CD14-positive monocyte (primary cell): ENCODE measurements around the gene SMYD3. TPM values are rescaled to one million over a fixed set of nuclear protein-coding genes. Genes with fewer than 3 reads are reported as not detected.

Source experiments
- DNase-seq, 3 donors: peaks; one replicate each; pipeline ENCODE4 v3.0.0-alpha.2; 2011 to 2022
- H2AFZ ChIP-seq: 2 replicates; pipeline ENCODE4 v1.6.0; 2012; ENCODE audit warnings: mild to moderate bottlenecking, low read depth, low read length, inconsistent platforms; ENCODE audit not compliant: insufficient read depth, poor library complexity, severe bottlenecking
- H3K27ac ChIP-seq, 2 donors: 1 replicate in 1 of 2; 2 replicates in 1 of 2; pipeline ENCODE4 v1.5.1; 2012 to 2013; ENCODE audit warnings: low read length in 2 of 2, control low read depth in 1 of 2, inconsistent platforms in 1 of 2, low read depth in 1 of 2, mild to moderate bottlenecking in 1 of 2
- H3K27me3 ChIP-seq, 2 donors: one replicate each; pipeline versions ENCODE4 v1.6.0 to v1.6.1; 2011 to 2013; ENCODE audit warnings: low read length in 2 of 2; ENCODE audit not compliant: control insufficient read depth in 2 of 2, insufficient read depth in 2 of 2
- H3K36me3 ChIP-seq, 2 donors: replicated peaks in 1 of 2; 1 replicate in 1 of 2; 2 replicates in 1 of 2; pipeline versions ENCODE4 v1.5.1 to v1.6.1; 2012 to 2013; ENCODE audit warnings: low read length in 2 of 2, control low read depth in 1 of 2, inconsistent platforms in 1 of 2, mild to moderate bottlenecking in 1 of 2; ENCODE audit not compliant: insufficient read depth in 2 of 2, control insufficient read depth in 1 of 2
- H3K4me1 ChIP-seq, 2 donors: 1 replicate in 1 of 2; 2 replicates in 1 of 2; pipeline versions ENCODE4 v1.5.1 to v1.6.1; 2012 to 2013; ENCODE audit warnings: low read length in 2 of 2, control low read depth in 1 of 2, inconsistent platforms in 1 of 2, mild to moderate bottlenecking in 1 of 2, moderate library complexity in 1 of 2; ENCODE audit not compliant: insufficient read depth in 2 of 2, control insufficient read depth in 1 of 2
- H3K4me2 ChIP-seq: replicated peaks from 2 replicates; pipeline ENCODE3; 2012; ENCODE audit warnings: low read length, moderate library complexity, mild to moderate bottlenecking; ENCODE audit not compliant: poor library complexity, severe bottlenecking; ENCODE audit errors: extremely low read depth
- H3K4me3 ChIP-seq, 3 experiments: fragments of 200-600 bp in 1 of 3; sonication (generic) in 1 of 3; replicated peaks in 1 of 3; 1 replicate in 2 of 3; 2 replicates in 1 of 3; pipeline ENCODE4 v1.5.1; 2011 to 2013; ENCODE audit warnings: low read length in 3 of 3, mild to moderate bottlenecking in 3 of 3, control low read depth in 2 of 3, low read depth in 2 of 3, inconsistent platforms in 1 of 3, moderate library complexity in 1 of 3
- H3K79me2 ChIP-seq: 2 replicates; pipeline ENCODE4 v1.6.0; 2012; ENCODE audit warnings: mild to moderate bottlenecking, control low read depth, inconsistent platforms, low read length, moderate library complexity; ENCODE audit not compliant: insufficient read depth
- H3K9ac ChIP-seq: 2 replicates; pipeline ENCODE4 v1.6.0; 2017; ENCODE audit warnings: low read length, mild to moderate bottlenecking; ENCODE audit not compliant: insufficient read depth, poor library complexity, severe bottlenecking
- H3K9me3 ChIP-seq, 2 donors: replicated peaks in 1 of 2; 1 replicate in 1 of 2; 2 replicates in 1 of 2; pipeline versions ENCODE4 v1.5.1 to v1.6.1; 2012 to 2013; ENCODE audit warnings: low read length in 2 of 2, control low read depth in 1 of 2; ENCODE audit not compliant: control insufficient read depth in 1 of 2, insufficient read depth in 1 of 2
- H4K20me1 ChIP-seq: 2 replicates; pipeline ENCODE4 v1.6.0; 2012; ENCODE audit warnings: mild to moderate bottlenecking, low read length, control low read depth, moderate library complexity; ENCODE audit not compliant: insufficient read depth
- H3K27ac Mint-ChIP-seq, 7 donors: one replicate each; pipeline ENCODE4 v1.8.0; 2020; ENCODE audit warnings: mild to moderate bottlenecking in 7 of 7, mixed read lengths in 7 of 7, moderate library complexity in 6 of 7, inconsistent platforms in 2 of 7
- H3K27me3 Mint-ChIP-seq, 3 donors: one replicate each; pipeline ENCODE4 v1.8.0; 2021 to 2022; ENCODE audit warnings: low read depth in 3 of 3, mild to moderate bottlenecking in 3 of 3, mixed read lengths in 3 of 3, moderate library complexity in 3 of 3, inconsistent platforms in 1 of 3
- H3K36me3 Mint-ChIP-seq, 2 donors: one replicate each; pipeline ENCODE4 v1.8.0; 2020; ENCODE audit warnings: mixed read lengths in 2 of 2, inconsistent platforms in 1 of 2, mild to moderate bottlenecking in 1 of 2
- H3K4me1 Mint-ChIP-seq: one replicate; pipeline ENCODE4 v1.8.0; 2020; ENCODE audit warnings: mild to moderate bottlenecking, mixed read lengths
- H3K4me3 Mint-ChIP-seq, 2 donors: one replicate each; pipeline ENCODE4 v1.8.0; 2020; ENCODE audit warnings: mild to moderate bottlenecking in 2 of 2, mixed read lengths in 2 of 2, moderate library complexity in 1 of 2
- H3K9me3 Mint-ChIP-seq, 7 donors: one replicate each; pipeline ENCODE4 v1.8.0; 2020 to 2022; ENCODE audit warnings: mixed read lengths in 7 of 7, mild to moderate bottlenecking in 6 of 7, moderate library complexity in 6 of 7, inconsistent platforms in 2 of 7
- CTCF ChIP-seq: fragments of 200-600 bp; IDR thresholded peaks from one replicate; pipeline ENCODE4 v1.8.0; 2022; ENCODE audit warnings: antibody characterized with exemption, mild to moderate bottlenecking
- WGBS: methylation state at CpG from one replicate; pipeline ENCODE4 v1.1.5; 2013; ENCODE audit warnings: missing lambda C conversion rate; ENCODE audit not compliant: insufficient coverage; 5-methylcytosine and 5-hydroxymethylcytosine counted together
- intact Hi-C, 2 donors: fragments of 100-400 bp; cut with micrococcal nuclease; formaldehyde crosslinking; loops; one replicate each; pipeline versions ENCODE4 v1.15.0 to v1.15.1; 2023
- polyA plus RNA-seq, 3 donors: library from polyadenylated mRNA; depleted of rRNA in 1 of 3; unstranded in 2 of 3; stranded (reverse) in 1 of 3; fragments of 300-500 nt in 2 of 3; fragments of >200 nt in 1 of 3; fragmentation: Illumina TruSeq in 2 of 3; gene quantifications; 1 replicate in 2 of 3; 2 replicates in 1 of 3; pipeline ENCODE4 v1.2.3, GENCODE V29; 2012 to 2021

The SMYD3 gene
- polyA plus RNA-seq, 3 donors, result 2.7 to 8.4 (median 4.0) TPM

- no peaks in the 10 kb centered on the region for H4K20me1 ChIP-seq
- Mint-ChIP-seq H3K4me3 (no peak overlapping the region), H3K9me3 (peaks cover 0 to 3% (median 0%) of the 10 kb centered on the region in 7 donors), H3K27ac (no peak overlapping the region), H3K27me3 (no peaks in the 10 kb centered on the region), H3K36me3 (no peaks in the 10 kb centered on the region), H3K4me1 (peaks cover 15% of the 10 kb centered on the region)
- no peak overlapping the region for H3K9ac ChIP-seq
- H2AFZ ChIP-seq, result no peak overlapping the region
- no peaks in the 10 kb centered on the region for H3K9me3 ChIP-seq
- 20% methylated on average over 1 of the region's 4 CpGs for whole genome bisulfite sequencing
- H3K79me2 ChIP-seq, result no peaks in the 10 kb centered on the region
- intact Hi-C loops, result loop anchor here in 1 of 2 donors (5.0 kb wide), 1 partner anchor 713 kb away; no protein-coding TSS in a partner anchor
- no peaks in the 10 kb centered on the region for H3K36me3 ChIP-seq
- no peak overlapping the region for H3K4me3 ChIP-seq
- H3K4me2 ChIP-seq, result no peak overlapping the region
- H3K27me3 ChIP-seq, result no peaks in the 10 kb centered on the region
- no peak for TF ChIP-seq CTCF
- H3K27ac ChIP-seq, result no peak overlapping the region
- H3K4me1 ChIP-seq, result peaks cover 0 to 4% of the 10 kb centered on the region in 2 donors
- DNase-seq, result no peak
Observed at GRCh38 chr1:246320286-246320685, 186.8 kb downstream of the SMYD3 start.

- Mint-ChIP-seq H3K36me3 (no peaks in the 10 kb centered on the region), H3K27ac (no peak overlapping the region), H3K27me3 (no peaks in the 10 kb centered on the region), H3K4me1 (peaks cover 19% of the 10 kb centered on the region), H3K4me3 (no peak overlapping the region), H3K9me3 (peaks cover 0 to 2% (median 0%) of the 10 kb centered on the region in 7 donors)
- no peaks in the 10 kb centered on the region for H4K20me1 ChIP-seq
- H3K27me3 ChIP-seq, result no peaks in the 10 kb centered on the region
- H3K4me2 ChIP-seq, result no peak overlapping the region
- H3K79me2 ChIP-seq, result no peaks in the 10 kb centered on the region
- intact Hi-C loops, result no loop called here
- no peak overlapping the region for H3K27ac ChIP-seq
- no peak for TF ChIP-seq CTCF
- no peak overlapping the region for H3K9ac ChIP-seq
- H3K36me3 ChIP-seq, result no peaks in the 10 kb centered on the region
- H2AFZ ChIP-seq, result no peak overlapping the region
- DNase-seq, result no peak
- WGBS, result no CpG with 5 or more reads among the region's 5 CpGs
- peaks cover 0 to 4% of the 10 kb centered on the region in 2 donors for H3K4me1 ChIP-seq
- H3K9me3 ChIP-seq, result no peaks in the 10 kb centered on the region
- H3K4me3 ChIP-seq, result no peak overlapping the region
Observed at GRCh38 chr1:246319083-246319714, 187.9 kb downstream of the SMYD3 start.
